GM12878 (cell line): Measurements from ENCODE around the gene MLLT3. TPM values are rescaled to one million over a fixed set of nuclear protein-coding genes. Genes with fewer than 3 reads are reported as not detected.

ENCODE experiments used
- ATAC-seq: fragments of 200-7000 bp; cut with Tn5 transposase; 3 replicates; pipeline ENCODE4 v1.9.1; 2020; ENCODE audit warnings: mild to moderate bottlenecking, moderate library complexity
- BruUV-seq: library from RNA; stranded (reverse); fragments of 400-500 nt; replicated peaks from 2 replicates; lab custom pipeline; 2021; lab: Mats Ljungman, UMichigan
- CTCF ChIA-PET: fragments of 300-600 bp; sonication (Branson Sonifier 250); formaldehyde crosslinking; extraction: SDS; loops from one replicate; lab custom pipeline; 2021; ENCODE audit warnings: inconsistent platforms; lab: Yijun Ruan, JAX
- POLR2A ChIA-PET: fragments of 350-600 bp; formaldehyde crosslinking; extraction: SDS; loops from one replicate; lab custom pipeline; 2021; ENCODE audit warnings: inconsistent platforms; lab: Charles Lee
- RAD21 ChIA-PET: fragments of 300-600 bp; sonication (Branson Sonifier 250); formaldehyde crosslinking; loops from one replicate; lab custom pipeline; 2023; ENCODE audit warnings: antibody characterized with exemption; ENCODE audit not compliant: unreplicated experiment; lab: Charles Lee
- SMC1A ChIA-PET: fragments of 300-600 bp; sonication (Branson Sonifier 250); formaldehyde crosslinking; loops from one replicate; lab custom pipeline; 2023; ENCODE audit not compliant: unreplicated experiment, uncharacterized antibody; lab: Charles Lee
- DNase-seq: peaks from one replicate; pipeline ENCODE4 v3.0.0-alpha.2; 2011; ENCODE audit warnings: low read depth, low spot score
- FAIRE-seq: peaks from 3 replicates; lab custom pipeline; 2011; peaks lifted over from hg19 to GRCh38; lab: Jason Lieb, UNC
- H2AFZ ChIP-seq: 2 replicates; pipeline ENCODE4 v1.6.0; 2011; ENCODE audit warnings: low read depth, low read length, control low read depth; ENCODE audit not compliant: control insufficient read depth
- H3K27ac ChIP-seq: 2 replicates; pipeline ENCODE4 v1.5.1; 2011; ENCODE audit warnings: control low read depth; ENCODE audit not compliant: control insufficient read depth, insufficient read depth
- H3K27me3 ChIP-seq, 2 experiments: replicated peaks in 1 of 2; 2 replicates each; pipeline versions ENCODE4 v1.6.0 to v1.6.1; 2011; ENCODE audit warnings: low read length in 1 of 2; ENCODE audit not compliant: control insufficient read depth in 2 of 2, insufficient read depth in 2 of 2
- H3K36me3 ChIP-seq, 2 experiments: 2 replicates each; pipeline ENCODE4 v1.5.1; 2011; ENCODE audit warnings: low read length in 1 of 2; ENCODE audit not compliant: control insufficient read depth in 2 of 2, insufficient read depth in 2 of 2
- H3K4me1 ChIP-seq: 2 replicates; pipeline ENCODE4 v1.6.1; 2011; ENCODE audit warnings: mild to moderate bottlenecking, low read length, moderate library complexity, mixed read lengths; ENCODE audit not compliant: control insufficient read depth, insufficient read depth
- H3K4me2 ChIP-seq: 2 replicates; pipeline ENCODE4 v1.6.0; 2011; ENCODE audit warnings: control low read depth; ENCODE audit not compliant: control insufficient read depth, insufficient read depth
- H3K4me3 ChIP-seq: fragments of 200-600 bp; sonication (generic); 2 replicates; pipeline ENCODE4 v1.5.1; 2016
- H3K79me2 ChIP-seq: 2 replicates; pipeline ENCODE4 v1.6.0; 2011; ENCODE audit warnings: low read length; ENCODE audit not compliant: control insufficient read depth, insufficient read depth
- H3K9ac ChIP-seq: 2 replicates; pipeline ENCODE4 v1.8.0; 2011; ENCODE audit warnings: low read length, control low read depth, mixed read lengths; ENCODE audit not compliant: control insufficient read depth, insufficient read depth
- H3K9me3 ChIP-seq: replicated peaks from 3 replicates; pipeline ENCODE4 v1.5.1; 2011; ENCODE audit warnings: mild to moderate bottlenecking, low read length; ENCODE audit not compliant: control insufficient read depth, insufficient read depth
- H4K20me1 ChIP-seq: 2 replicates; pipeline ENCODE4 v1.6.0; 2011; ENCODE audit not compliant: control insufficient read depth, insufficient read depth
- ATF7 ChIP-seq: fragments of 450-650 bp; IDR thresholded peaks from 2 replicates; pipeline ENCODE4 v1.6.1; 2016; ENCODE audit warnings: low read depth, mild to moderate bottlenecking
- EED ChIP-seq: sonication (generic); IDR thresholded peaks from 2 replicates; pipeline ENCODE4 v1.6.1; 2016; ENCODE audit warnings: antibody characterized with exemption, low read depth
- ESRRA ChIP-seq: IDR thresholded peaks from 2 replicates; pipeline ENCODE4 v1.6.1; 2012; ENCODE audit warnings: mild to moderate bottlenecking, low read length, improper control_type of control experiment
- FOXM1 ChIP-seq: IDR thresholded peaks from 2 replicates; pipeline ENCODE4 v1.6.1; 2012; ENCODE audit warnings: low read depth, mild to moderate bottlenecking, inconsistent platforms, low read length, moderate library complexity
- NFXL1 ChIP-seq: fragments of 450-650 bp; IDR thresholded peaks from 2 replicates; pipeline ENCODE4 v1.6.1; 2017; ENCODE audit warnings: antibody characterized with exemption, mild to moderate bottlenecking, borderline replicate concordance
- PAX8 ChIP-seq: fragments of 450-650 bp; IDR thresholded peaks from 2 replicates; pipeline ENCODE4 v1.6.1; 2017; ENCODE audit warnings: mild to moderate bottlenecking, moderate library complexity
- POLR2AphosphoS5 ChIP-seq: IDR thresholded peaks from 2 replicates; pipeline ENCODE4 v1.6.1; 2011; ENCODE audit warnings: mild to moderate bottlenecking, low read length, inconsistent platforms
- RAD21 ChIP-seq: IDR thresholded peaks from 2 replicates; pipeline ENCODE4 v1.6.1; 2011; ENCODE audit warnings: mild to moderate bottlenecking, low read depth, low read length, moderate library complexity; ENCODE audit not compliant: insufficient read depth
- RELA ChIP-seq: fragments of 450-650 bp; IDR thresholded peaks from 2 replicates; pipeline ENCODE4 v1.8.0; 2014; ENCODE audit warnings: borderline replicate concordance; ENCODE audit not compliant: partially characterized antibody
- STAT3 ChIP-seq: IDR thresholded peaks from 2 replicates; pipeline ENCODE4 v1.6.1; 2011; ENCODE audit warnings: low read depth, low read length, improper control_type of control experiment
- ZNF24 ChIP-seq: fragments of 450-650 bp; IDR thresholded peaks from 2 replicates; pipeline ENCODE4 v1.6.1; 2017; ENCODE audit warnings: antibody characterized with exemption, mild to moderate bottlenecking
- WGBS: methylation state at CpG from one replicate; pipeline ENCODE4 v1.1.6; 2016; ENCODE audit warnings: low lambda C conversion rate; ENCODE audit not compliant: insufficient replicate concordance, insufficient coverage; ENCODE audit errors: missing lambda C conversion rate; 5-methylcytosine and 5-hydroxymethylcytosine counted together
- in situ Hi-C: fragments of 300-500 bp; cut with MboI; formaldehyde crosslinking; loops from 9 replicates; pipeline ENCODE4 v1.14.3; 2018; ENCODE audit warnings: mixed read lengths
- intact Hi-C: fragments of 100-400 bp; cut with micrococcal nuclease; formaldehyde crosslinking; loops from one replicate; pipeline ENCODE4 v1.14.2; 2022; ENCODE audit not compliant: unreplicated experiment
- polyA plus RNA-seq, 11 experiments: library from polyadenylated mRNA; depleted of rRNA in 4 of 11; unstranded in 6 of 11; stranded (reverse) in 5 of 11; fragments of >200 nt; fragmentation: Nextera tagmentation in 4 of 11; fragmentation: Illumina TruSeq in 1 of 11; extraction: Ambion mirVana in 4 of 11; extraction: Trizol in 1 of 11; gene quantifications; 1 replicate in 1 of 11; 2 replicates in 10 of 11; pipeline versions ENCODE4 v1.2.1 to v1.2.3, GENCODE V29; 2011 to 2016; ENCODE audit warnings: inconsistent platforms in 2 of 11, missing spikeins in 2 of 11, low read depth in 1 of 11
- total RNA-seq, 4 experiments: library from RNA; depleted of rRNA in 3 of 4; stranded (reverse); fragments of >200 nt in 3 of 4; fragmentation: Illumina TruSeq in 1 of 4; extraction: Trizol in 1 of 4; gene quantifications; 2 replicates each; pipeline versions ENCODE4 v1.2.1 to v1.2.3, GENCODE V29; 2013 to 2021
- TF ChIP-seq, protein P1 (sequence below): fragments of 450-650 bp; formaldehyde crosslinking; IDR thresholded peaks from 2 replicates; pipeline ENCODE4 v1.5.0; 2022; ENCODE audit warnings: mild to moderate bottlenecking, missing genetic modification characterization
- TF ChIP-seq, protein P2 (sequence below): fragments of 450-650 bp; IDR thresholded peaks from 2 replicates; pipeline ENCODE4 v1.6.1; 2014; ENCODE audit warnings: mild to moderate bottlenecking
- TF ChIP-seq, protein P3 (sequence below): fragments of 450-650 bp; IDR thresholded peaks from 2 replicates; pipeline ENCODE4 v1.6.1; 2017; ENCODE audit warnings: borderline replicate concordance
- TF ChIP-seq, protein P4 (sequence below): fragments of 150-350 bp; IDR thresholded peaks from 2 replicates; pipeline ENCODE4 v1.6.1; 2016; ENCODE audit warnings: low read depth, low read length

The MLLT3 gene
- total and polyA plus RNA-seq, 10 of the 15 experiments (the other 5 are each of a cell fraction or from before 2014, with no cell fraction given): 17.7 to 72.3 (median 35.6) TPM

DNA sequence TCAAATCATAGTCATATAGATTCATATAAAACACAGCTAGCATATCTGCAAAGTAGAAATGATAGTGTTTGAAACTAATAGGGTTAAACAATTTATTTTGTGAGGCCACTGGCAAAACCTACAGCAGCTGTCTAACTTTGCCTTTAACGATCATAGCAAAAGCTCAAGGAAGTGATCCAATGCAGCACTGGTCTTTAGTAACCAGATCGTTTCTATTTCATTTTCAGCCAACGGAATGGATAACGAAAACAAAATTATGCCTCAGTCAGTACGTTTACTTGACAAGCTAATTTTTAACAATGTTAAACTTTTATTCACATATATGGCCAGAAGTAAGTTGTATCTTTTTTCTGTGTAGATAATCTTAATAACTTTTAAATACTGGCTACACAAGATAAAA, 17.7 kb downstream of the MLLT3 start:
- in situ Hi-C loops (no loop called here), intact Hi-C loops (loop anchor here (2.0 kb wide), 1 partner anchor 52 kb away; no protein-coding TSS in a partner anchor)
- Histone ChIP-seq H4K20me1 (no peaks in the 10 kb centered on the region), H2AFZ (no peak overlapping the region), H3K36me3 (no peaks in the 10 kb centered on the region; a peak in 1 of 4 replicates), H3K9me3 (peaks cover 2% of the 10 kb centered on the region), H3K4me3 (peak overlapping the region; percentile 45), H3K27ac (peak overlapping the region; percentile 67), H3K4me2 (peak overlapping the region; percentile 26), H3K9ac (no peak overlapping the region), H3K4me1 (peaks cover 19% of the 10 kb centered on the region), H3K27me3 (no peaks in the 10 kb centered on the region), H3K79me2 (peaks cover 91% of the 10 kb centered on the region)
- ATAC-seq (peak; percentile 85), DNase-seq (no peak), FAIRE-seq (peak; percentile 94)
- POLR2A ChIA-PET: interaction anchor here (1.1 to 2.8 kb wide), 5 partner anchors 11 to 79 kb away, joined by 4 to 25 read pairs (median 7); partner anchors contain the start of genes FOCAD and MLLT3
- RAD21 ChIA-PET: interaction anchor here (0.9 to 3.0 kb wide), 15 partner anchors 9 to 337 kb away, joined by 3 to 55 read pairs (median 6); partner anchors contain the start of genes FOCAD and MLLT3
- SMC1A ChIA-PET: interaction anchor here (0.6 to 3.3 kb wide), 25 partner anchors 9 to 282 kb away, joined by 3 to 68 read pairs (median 4); partner anchors contain the start of gene MLLT3
- CTCF ChIA-PET: interaction anchor here (0.6 to 3.1 kb wide), 13 partner anchors 9 to 658 kb away, joined by 3 to 25 read pairs (median 4); partner anchors contain the start of gene MLLT3
- BruUV-seq: no TSS peak
- WGBS: 16% methylated on average over 5 of the region's 5 CpGs
- TF ChIP-seq RELA (no peak), RAD21 (no peak), EED (no peak), ZNF24 (no peak), ATF7 (0 out of 2 replicates have a peak, but pooled peaks have one; percentile 17), STAT3 (no peak), PAX8 (no peak), ESRRA (no peak), NFXL1 (no peak), FOXM1 (no peak), POLR2AphosphoS5 (no peak)
- TF ChIP-seq, protein P1, sequence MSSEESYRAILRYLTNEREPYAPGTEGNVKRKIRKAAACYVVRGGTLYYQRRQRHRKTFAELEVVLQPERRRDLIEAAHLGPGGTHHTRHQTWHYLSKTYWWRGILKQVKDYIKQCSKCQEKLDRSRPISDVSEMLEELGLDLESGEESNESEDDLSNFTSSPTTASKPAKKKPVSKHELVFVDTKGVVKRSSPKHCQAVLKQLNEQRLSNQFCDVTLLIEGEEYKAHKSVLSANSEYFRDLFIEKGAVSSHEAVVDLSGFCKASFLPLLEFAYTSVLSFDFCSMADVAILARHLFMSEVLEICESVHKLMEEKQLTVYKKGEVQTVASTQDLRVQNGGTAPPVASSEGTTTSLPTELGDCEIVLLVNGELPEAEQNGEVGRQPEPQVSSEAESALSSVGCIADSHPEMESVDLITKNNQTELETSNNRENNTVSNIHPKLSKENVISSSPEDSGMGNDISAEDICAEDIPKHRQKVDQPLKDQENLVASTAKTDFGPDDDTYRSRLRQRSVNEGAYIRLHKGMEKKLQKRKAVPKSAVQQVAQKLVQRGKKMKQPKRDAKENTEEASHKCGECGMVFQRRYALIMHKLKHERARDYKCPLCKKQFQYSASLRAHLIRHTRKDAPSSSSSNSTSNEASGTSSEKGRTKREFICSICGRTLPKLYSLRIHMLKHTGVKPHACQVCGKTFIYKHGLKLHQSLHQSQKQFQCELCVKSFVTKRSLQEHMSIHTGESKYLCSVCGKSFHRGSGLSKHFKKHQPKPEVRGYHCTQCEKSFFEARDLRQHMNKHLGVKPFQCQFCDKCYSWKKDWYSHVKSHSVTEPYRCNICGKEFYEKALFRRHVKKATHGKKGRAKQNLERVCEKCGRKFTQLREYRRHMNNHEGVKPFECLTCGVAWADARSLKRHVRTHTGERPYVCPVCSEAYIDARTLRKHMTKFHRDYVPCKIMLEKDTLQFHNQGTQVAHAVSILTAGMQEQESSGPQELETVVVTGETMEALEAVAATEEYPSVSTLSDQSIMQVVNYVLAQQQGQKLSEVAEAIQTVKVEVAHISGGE (CRISPR knock-in tag): no peak
- TF ChIP-seq, protein P2, sequence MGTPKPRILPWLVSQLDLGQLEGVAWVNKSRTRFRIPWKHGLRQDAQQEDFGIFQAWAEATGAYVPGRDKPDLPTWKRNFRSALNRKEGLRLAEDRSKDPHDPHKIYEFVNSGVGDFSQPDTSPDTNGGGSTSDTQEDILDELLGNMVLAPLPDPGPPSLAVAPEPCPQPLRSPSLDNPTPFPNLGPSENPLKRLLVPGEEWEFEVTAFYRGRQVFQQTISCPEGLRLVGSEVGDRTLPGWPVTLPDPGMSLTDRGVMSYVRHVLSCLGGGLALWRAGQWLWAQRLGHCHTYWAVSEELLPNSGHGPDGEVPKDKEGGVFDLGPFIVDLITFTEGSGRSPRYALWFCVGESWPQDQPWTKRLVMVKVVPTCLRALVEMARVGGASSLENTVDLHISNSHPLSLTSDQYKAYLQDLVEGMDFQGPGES: no peak
- TF ChIP-seq, protein P3, sequence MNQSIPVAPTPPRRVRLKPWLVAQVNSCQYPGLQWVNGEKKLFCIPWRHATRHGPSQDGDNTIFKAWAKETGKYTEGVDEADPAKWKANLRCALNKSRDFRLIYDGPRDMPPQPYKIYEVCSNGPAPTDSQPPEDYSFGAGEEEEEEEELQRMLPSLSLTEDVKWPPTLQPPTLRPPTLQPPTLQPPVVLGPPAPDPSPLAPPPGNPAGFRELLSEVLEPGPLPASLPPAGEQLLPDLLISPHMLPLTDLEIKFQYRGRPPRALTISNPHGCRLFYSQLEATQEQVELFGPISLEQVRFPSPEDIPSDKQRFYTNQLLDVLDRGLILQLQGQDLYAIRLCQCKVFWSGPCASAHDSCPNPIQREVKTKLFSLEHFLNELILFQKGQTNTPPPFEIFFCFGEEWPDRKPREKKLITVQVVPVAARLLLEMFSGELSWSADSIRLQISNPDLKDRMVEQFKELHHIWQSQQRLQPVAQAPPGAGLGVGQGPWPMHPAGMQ: no peak
- TF ChIP-seq, protein P4, sequence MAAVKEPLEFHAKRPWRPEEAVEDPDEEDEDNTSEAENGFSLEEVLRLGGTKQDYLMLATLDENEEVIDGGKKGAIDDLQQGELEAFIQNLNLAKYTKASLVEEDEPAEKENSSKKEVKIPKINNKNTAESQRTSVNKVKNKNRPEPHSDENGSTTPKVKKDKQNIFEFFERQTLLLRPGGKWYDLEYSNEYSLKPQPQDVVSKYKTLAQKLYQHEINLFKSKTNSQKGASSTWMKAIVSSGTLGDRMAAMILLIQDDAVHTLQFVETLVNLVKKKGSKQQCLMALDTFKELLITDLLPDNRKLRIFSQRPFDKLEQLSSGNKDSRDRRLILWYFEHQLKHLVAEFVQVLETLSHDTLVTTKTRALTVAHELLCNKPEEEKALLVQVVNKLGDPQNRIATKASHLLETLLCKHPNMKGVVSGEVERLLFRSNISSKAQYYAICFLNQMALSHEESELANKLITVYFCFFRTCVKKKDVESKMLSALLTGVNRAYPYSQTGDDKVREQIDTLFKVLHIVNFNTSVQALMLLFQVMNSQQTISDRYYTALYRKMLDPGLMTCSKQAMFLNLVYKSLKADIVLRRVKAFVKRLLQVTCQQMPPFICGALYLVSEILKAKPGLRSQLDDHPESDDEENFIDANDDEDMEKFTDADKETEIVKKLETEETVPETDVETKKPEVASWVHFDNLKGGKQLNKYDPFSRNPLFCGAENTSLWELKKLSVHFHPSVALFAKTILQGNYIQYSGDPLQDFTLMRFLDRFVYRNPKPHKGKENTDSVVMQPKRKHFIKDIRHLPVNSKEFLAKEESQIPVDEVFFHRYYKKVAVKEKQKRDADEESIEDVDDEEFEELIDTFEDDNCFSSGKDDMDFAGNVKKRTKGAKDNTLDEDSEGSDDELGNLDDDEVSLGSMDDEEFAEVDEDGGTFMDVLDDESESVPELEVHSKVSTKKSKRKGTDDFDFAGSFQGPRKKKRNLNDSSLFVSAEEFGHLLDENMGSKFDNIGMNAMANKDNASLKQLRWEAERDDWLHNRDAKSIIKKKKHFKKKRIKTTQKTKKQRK: no peak
